GM21723 (cell line): Measurements from ENCODE around the gene PLA2G2C.

Experiments
- ATAC-seq: cut with Tn5 transposase; IDR thresholded peaks from one replicate; pipeline ENCODE4 v1.9.1; 2021; ENCODE audit warnings: mild to moderate bottlenecking, moderate library complexity; ENCODE audit not compliant: unreplicated experiment

The PLA2G2C gene

DNA sequence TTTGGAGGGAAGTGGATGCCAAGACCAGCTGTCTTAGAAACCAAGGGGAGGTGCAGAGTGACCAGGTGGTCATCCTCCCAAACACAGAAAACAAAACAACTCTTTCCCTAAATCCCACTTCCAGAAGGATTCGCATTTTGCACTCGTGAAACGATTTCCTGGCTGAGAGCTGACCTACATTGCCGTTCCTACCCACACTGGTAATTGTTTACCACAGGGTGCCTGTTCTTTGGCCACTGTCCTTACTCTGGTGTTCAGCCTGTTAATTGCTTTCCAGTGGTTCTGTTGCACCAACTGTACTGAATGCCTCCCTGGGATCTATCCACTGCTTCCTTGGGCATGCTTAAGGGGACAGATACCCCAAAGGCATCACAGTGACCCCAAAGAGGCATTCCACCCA lies 23.2 kb upstream of the PLA2G2C start:
- ATAC-seq, result no peak

- ATAC-seq, result no peak
These were observed 21.2 kb upstream of the PLA2G2C start for GRCh38 chr1:20207546-20207945.

- no peak for ATAC-seq
These were observed 15.8 kb upstream of the PLA2G2C start for GRCh38 chr1:20202166-20202565.

GRCh38 chr1:20200966-20201365 lies 14.6 kb upstream of the PLA2G2C start:
- no peak for ATAC-seq

DNA sequence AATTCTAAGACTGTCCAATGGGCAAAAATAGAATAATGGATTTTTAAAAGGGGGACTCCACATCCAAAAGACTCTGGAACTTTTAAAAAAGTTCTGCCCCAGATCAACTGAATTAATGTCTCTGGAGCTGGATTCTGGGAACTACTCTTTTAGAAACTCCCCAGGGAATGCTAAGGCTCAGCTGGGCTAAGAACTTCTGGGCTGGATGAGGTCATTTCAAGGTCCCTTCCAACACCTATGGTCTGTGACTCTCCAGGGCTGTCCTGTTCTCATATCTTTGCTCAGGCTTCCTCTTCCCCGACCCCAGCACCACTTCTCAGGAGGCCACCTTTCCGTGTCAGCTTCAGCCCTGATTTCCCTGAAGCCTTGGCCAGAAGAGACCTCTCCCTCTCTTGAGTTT lies 13.5 kb upstream of the PLA2G2C start:
- no peak for ATAC-seq

- ATAC-seq, result no peak
These were observed 13.1 kb upstream of the PLA2G2C start for GRCh38 chr1:20199403-20199802.

- no peak for ATAC-seq
These were observed 12.6 kb upstream of the PLA2G2C start for GRCh38 chr1:20198918-20199317.

DNA sequence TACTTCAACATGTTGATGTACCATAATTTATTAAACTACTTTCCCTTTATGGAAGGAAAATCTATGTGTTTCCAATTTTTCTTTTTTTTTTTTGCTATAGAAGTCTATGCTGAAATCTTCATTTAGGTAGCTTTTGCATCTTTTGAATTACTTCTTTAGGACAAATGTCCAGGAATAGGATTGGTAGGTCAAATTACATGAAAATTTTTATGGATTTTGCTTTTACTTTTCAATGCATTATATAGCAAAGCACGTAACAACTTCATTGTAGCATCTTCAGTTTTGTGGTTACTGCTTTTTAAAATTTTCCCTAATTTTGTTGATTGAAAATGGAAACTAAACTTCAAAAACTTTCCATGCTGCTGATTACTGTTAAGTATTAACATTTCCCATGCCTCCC lies 12.0 kb upstream of the PLA2G2C start:
- ATAC-seq, result no peak

DNA sequence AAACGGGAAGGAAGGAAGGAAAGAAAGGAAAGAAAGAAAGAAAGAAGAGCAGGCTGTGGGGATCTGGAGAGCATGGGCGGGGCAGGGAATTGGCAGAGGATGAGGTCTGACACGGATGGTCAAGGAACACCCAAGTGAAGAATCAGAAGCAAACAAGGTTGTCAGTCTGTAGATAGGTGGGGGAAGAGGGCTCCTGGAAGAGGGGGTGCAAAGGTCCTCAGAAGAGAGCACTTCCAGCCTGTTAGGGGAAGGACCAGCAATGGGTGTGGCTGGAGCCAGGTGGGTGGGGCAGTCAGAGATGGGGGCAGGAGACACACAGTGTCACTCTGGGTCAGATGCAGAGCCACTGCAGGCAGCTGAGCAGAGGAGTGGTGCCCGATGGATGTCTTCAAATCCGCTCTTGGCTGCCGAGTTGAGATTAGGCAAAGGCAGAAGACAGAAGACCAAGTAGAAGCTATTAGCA lies 11.0 kb upstream of the PLA2G2C start:
- no peak for ATAC-seq

DNA sequence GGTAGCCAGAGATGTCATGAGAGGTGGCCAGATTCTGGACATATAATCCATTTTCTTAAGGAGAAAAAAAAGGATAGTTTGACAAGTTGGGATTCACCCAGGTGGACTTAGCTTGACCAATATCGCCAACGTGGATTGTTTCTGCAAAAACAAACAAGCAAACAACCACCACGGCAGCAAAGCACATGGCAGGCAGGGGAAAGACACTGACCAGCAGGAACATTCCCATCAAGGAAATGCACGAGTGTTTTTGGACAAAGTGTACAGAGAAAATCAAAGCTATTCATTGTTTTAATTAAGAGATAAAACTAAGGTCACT lies 9.1 kb upstream of the PLA2G2C start:
- ATAC-seq, result no peak

GRCh38 chr1:20194757-20195461 lies 8.6 kb upstream of the PLA2G2C start:
- no peak for ATAC-seq

DNA sequence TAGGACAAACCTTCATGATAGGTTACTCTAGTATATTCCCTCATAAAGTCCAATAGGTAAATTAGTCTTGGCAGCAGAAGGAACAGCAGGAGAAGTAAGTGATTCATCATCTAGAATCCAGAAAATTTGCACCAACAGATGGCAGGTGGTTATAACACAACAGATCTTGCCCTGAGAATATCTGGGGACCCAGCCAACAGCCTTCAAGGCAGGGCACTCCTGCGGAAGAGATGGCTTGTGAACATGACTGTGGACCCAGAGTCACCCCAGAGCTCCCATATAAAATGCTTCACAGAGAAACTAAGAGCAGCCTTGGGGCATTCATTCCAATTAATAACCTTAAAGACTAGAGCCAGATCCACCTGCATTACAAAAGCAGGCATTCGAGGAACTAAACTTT lies 7.9 kb upstream of the PLA2G2C start:
- ATAC-seq, result no peak

DNA sequence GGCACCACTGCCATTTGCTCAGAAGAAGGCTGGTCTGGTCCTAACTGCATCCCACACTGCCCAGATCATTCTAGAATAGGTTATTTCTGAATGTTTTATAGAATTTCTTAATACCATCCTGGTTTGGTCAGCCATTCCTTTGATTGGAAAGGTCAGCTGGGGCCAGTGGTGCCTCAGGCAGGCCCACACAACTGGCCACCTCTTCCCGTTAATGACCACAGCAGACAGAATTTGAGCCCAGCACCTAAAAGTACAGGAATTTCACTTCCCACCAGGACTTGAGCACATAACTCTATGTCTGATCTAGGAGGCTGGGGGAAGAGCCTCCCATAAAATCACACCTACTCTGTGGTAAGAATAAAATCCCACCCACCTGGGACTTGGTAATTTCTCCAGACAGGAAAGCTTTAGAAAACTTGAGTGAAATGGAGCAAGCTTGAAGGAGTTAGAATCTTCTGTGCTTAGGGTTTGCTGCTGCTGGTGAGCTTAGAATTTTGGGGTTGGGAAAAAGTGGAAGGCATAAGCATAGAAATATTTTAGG lies 6.6 kb upstream of the PLA2G2C start:
- no peak for ATAC-seq

- no peak for ATAC-seq
These were observed 6.0 kb upstream of the PLA2G2C start for GRCh38 chr1:20192364-20192763.

DNA sequence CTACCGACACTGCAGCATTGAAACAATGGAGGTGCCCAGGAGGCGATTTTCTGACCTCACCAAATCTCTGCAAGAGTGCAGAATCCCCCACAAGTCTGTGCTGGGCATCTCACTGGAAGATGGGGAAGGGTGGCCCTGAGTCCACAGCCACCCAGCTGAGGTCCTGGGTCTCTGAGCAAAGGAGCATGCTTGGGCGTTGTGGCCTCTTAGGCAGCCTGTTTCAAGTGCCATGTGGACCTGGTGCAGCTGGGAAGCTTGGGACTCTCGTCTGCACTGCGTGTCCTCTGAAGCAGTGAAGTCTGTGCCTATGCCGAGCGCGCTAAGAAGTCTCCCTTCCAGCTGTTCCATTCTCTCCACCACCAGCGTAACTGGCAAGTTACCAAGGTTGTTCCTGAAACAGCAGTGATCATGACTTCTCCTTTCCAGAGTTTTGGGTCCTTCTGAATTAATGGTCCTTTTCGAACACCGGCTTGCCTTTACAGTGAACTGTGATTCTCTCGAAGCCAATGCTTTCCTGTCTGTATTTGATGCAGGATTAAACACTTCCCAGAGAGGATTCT lies 5.0 kb upstream of the PLA2G2C start:
- ATAC-seq, result no peak

DNA sequence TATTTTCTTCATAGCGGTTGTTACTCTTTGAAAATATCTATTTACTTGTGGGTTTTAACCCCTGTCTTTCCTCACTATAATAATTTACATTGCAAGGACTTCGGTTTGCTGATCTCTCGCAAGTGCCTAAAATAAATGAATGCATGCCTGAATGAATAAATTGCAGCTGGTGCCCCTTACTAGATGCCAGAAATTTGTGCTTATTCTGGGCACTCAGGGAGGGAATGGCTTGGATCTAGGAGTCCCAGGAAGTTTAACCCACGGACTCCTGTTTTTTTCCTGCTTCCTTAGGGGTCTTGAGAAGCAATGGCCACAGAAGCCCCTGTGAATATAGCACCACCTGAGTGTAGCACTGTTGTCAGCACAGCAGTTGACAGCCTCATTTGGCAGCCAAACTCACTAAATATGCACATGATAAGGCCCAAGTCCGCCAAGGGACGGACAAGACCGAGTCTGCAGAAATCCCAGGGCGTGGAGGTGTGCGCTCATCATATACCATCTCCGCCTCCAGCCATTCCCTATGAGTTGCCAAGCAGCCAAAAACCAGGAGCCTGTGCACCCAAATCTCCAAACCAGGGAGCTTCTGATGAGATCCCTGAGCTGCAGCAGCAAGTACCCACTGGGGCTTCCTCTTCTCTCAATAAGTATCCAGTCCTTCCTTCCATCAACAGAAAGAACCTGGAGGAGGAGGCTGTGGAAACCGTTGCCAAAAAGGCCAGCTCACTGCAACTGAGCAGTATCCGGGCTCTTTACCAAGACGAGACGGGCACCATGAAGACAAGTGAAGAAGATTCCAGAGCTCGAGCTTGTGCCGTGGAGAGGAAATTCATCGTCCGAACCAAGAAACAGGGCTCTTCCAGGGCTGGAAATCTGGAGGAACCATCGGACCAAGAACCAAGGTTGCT lies 4.2 kb upstream of the PLA2G2C start:
- ATAC-seq, result no peak

DNA sequence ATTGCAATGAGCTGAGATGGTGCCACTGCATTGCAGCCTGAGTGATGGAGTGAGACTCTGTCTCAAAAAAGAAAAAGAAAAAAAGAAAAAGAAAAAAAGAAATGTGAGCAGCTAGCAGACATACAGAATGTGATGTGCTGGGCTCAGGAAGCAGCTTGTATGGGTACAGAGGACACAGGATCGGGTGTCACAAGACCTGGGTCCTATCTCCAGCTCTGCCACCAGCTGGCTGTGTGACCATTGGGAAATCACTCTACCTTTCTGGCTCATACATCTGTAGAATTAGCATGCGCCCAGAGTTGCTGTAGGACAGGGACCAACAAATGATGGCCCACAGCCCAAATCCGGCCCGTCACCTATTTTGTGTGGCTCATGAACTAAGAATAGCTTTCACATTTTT lies 3.3 kb upstream of the PLA2G2C start:
- no peak for ATAC-seq

DNA sequence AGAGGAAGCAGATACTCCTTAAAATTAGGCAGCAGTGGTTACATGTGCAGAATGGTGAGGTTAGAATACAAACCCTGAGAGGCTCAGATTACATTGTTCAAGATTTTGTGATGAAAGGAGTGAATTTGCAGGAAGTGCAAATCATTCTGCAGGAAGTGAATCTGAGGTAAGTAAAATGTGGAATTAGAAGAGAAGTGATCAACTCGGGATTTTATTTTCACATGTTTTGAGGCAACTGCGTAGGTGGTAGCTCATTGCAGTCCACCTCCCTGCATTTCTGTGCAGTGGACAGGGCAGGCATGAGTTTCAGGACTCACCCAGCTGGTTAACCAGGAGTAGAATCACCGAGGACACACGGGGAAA lies 2.1 kb upstream of the PLA2G2C start:
- no peak for ATAC-seq

GRCh38 chr1:20187813-20188454 lies 1.6 kb upstream of the PLA2G2C start:
- ATAC-seq, result no peak

GRCh38 chr1:20187103-20187812 lies 940 bp upstream of the PLA2G2C start:
- no peak for ATAC-seq
